ENCODE data around the gene SEMA6A. TPM values are rescaled to one million over a fixed set of nuclear protein-coding genes. Genes with fewer than 3 reads are reported as not detected.

The SEMA6A gene, protein sequence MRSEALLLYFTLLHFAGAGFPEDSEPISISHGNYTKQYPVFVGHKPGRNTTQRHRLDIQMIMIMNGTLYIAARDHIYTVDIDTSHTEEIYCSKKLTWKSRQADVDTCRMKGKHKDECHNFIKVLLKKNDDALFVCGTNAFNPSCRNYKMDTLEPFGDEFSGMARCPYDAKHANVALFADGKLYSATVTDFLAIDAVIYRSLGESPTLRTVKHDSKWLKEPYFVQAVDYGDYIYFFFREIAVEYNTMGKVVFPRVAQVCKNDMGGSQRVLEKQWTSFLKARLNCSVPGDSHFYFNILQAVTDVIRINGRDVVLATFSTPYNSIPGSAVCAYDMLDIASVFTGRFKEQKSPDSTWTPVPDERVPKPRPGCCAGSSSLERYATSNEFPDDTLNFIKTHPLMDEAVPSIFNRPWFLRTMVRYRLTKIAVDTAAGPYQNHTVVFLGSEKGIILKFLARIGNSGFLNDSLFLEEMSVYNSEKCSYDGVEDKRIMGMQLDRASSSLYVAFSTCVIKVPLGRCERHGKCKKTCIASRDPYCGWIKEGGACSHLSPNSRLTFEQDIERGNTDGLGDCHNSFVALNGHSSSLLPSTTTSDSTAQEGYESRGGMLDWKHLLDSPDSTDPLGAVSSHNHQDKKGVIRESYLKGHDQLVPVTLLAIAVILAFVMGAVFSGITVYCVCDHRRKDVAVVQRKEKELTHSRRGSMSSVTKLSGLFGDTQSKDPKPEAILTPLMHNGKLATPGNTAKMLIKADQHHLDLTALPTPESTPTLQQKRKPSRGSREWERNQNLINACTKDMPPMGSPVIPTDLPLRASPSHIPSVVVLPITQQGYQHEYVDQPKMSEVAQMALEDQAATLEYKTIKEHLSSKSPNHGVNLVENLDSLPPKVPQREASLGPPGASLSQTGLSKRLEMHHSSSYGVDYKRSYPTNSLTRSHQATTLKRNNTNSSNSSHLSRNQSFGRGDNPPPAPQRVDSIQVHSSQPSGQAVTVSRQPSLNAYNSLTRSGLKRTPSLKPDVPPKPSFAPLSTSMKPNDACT
- not detected for total RNA-seq

DNA sequence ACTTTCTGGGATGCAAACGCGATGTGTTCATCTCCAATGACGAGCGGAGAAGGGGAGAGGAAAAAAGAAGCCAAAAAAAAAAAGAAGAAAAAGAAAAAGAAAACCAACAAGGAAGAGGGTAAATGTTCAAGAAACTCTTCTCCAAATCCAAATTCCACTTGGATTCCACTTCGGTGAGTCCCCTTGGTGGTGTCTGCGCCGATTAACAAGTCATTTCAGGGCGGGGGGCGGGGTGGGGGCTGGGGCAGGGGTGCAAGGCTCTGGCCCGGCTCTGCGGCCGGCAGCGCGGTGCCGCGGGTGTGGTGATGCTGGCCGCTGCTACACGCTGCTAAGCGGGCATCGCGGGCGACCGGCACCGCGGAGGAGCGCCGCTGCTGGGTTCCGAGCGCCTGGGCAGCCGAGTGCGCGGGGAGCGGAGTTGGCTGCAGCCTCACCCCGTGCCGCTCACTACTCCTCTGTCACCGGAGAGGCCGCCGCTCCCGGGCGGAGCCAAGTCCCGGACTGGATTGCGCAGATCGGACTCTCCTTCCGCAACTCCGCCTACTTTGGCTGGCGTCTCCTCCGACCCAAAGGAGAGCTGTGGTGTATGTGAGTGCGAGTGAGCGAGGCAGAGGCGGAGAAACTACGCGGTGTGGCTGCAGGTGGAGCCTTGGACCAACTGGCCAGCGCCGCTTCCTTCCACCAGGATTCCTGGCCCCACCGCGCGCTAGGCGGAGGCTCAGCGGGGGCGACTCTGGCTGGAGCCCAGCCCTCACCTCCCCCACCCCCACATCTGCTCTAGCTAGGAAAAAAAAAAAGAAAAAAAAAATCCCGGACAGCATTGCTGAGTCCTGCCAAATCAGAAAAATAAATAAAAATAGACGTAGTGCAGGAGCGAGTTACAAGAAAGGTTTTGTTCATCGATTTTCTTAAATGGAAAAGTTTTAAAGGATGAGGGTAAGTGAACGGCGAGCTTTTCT is at the start of gene SEMA6A:
Gene SEMA6A (minus strand): TSS at position 457 of the 959 bp plus-strand sequence. CDS start 69,879 bp downstream, outside the sequence.
- H3K36me3 Mint-ChIP-seq: no peaks in the 10 kb centered on the region
- DNase-seq: peak; percentile 78
- H3K27me3 Mint-ChIP-seq: peaks cover 93% of the 10 kb centered on the region
- H3K4me1 Mint-ChIP-seq: peaks cover 26% of the 10 kb centered on the region
- H3K4me3 Mint-ChIP-seq: peak within 1 kb of the TSS; percentile 77
- H3K9me3 Mint-ChIP-seq: no peaks in the 10 kb centered on the region
- H3K27ac Mint-ChIP-seq: no peak within 1 kb of the TSS

DNA sequence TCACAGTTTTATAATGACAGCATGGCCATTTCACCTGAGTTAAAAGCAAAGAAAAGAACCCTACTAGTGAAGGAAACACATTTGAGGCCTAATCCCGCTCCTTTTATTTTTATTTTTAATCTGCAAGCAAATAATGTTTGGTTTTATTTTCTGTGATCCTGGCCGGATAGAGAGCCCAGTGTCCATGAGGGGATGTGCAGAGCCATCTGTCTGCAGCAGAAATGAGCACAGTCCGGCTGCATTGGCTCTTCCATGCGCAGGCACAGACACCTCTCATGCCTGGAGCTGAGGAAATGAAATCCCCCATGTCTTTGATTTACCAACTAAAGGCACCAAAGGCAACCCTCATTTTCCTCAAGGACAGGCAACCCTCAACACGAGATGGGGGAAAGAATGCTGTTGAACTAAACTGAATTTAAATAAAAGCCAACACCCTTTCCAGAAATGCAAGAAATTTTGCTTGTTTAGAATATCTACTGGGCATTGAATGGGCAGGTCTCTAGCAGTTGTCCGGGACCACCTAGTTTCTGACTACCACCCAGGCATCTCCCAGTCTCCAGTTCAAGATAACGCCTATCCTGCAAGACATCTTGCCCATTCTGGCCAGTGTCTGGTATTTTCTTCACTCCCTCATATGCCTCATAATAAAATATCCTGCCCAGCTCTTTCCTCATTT is 47.9 kb upstream of the SEMA6A start:
- peaks cover 8% of the 10 kb centered on the region for H3K27me3 Mint-ChIP-seq
- H3K4me3 Mint-ChIP-seq: no peak overlapping the region
- H3K36me3 Mint-ChIP-seq: no peaks in the 10 kb centered on the region
- no peaks in the 10 kb centered on the region for H3K9me3 Mint-ChIP-seq
- H3K27ac Mint-ChIP-seq: no peak overlapping the region
- no peaks in the 10 kb centered on the region for H3K4me1 Mint-ChIP-seq
- no peak for DNase-seq

DNA sequence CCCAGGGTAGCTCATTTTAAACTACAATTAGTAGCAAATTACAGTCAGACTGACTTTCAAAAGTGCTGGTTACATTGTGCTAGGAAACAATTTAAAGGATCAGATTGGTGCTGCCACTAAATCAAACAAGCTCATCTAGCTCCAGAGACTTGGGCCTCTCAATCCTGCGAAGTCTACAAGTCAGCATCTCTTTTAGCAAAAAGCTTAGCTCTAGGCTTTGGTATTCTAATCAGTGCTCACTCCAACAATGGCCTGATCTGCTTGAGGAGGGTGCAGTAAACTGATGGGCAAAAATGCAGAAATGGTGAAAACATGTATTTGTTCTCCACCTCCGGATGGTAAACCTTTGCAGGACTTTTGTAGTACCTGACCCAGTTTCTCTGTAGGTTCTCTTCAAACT is 47.0 kb upstream of the SEMA6A start:
- Mint-ChIP-seq H3K36me3 (no peaks in the 10 kb centered on the region), H3K9me3 (no peaks in the 10 kb centered on the region), H3K27me3 (peaks cover 8% of the 10 kb centered on the region), H3K27ac (no peak overlapping the region), H3K4me1 (no peaks in the 10 kb centered on the region), H3K4me3 (no peak overlapping the region)
- no peak for DNase-seq

DNA sequence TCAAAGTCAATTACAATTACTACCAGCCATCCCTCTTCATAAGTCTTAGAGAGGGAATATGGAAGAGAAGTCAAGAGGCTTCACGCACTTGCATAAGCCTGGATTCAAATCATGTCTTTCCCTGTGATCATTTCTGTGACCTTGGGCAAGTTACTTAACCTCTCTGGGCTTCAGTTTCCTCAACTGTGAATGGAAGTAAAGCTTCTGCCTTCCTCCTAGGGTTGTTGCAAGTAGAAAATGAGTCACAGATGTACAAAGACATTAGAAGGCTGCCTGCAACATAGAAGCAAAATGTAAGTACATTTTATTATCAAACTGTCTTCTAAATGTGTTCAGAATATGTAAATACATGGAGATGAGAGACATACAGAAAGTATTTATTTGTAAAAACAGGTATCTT is 42.3 kb upstream of the SEMA6A start:
- Mint-ChIP-seq H3K27me3 (peaks cover 5% of the 10 kb centered on the region), H3K27ac (no peak overlapping the region), H3K4me1 (no peaks in the 10 kb centered on the region), H3K9me3 (peaks cover 2% of the 10 kb centered on the region), H3K36me3 (no peaks in the 10 kb centered on the region), H3K4me3 (no peak overlapping the region)
- no peak for DNase-seq

DNA sequence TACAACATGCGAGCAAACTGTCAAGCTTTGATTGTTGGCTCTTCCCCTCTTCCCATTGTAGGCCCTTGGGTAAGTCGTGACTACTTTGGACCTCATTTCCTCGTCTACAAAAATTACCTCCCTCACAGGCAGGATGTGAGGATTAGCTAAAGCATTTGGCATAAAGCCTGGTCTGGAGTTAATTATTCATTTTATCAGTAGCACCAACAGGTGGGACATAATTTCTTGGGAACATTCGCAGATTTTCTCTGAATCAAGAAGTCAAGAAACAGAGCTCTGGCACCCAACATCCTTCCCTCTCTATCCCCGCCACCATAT is 39.9 kb upstream of the SEMA6A start:
- DNase-seq: no peak

DNA sequence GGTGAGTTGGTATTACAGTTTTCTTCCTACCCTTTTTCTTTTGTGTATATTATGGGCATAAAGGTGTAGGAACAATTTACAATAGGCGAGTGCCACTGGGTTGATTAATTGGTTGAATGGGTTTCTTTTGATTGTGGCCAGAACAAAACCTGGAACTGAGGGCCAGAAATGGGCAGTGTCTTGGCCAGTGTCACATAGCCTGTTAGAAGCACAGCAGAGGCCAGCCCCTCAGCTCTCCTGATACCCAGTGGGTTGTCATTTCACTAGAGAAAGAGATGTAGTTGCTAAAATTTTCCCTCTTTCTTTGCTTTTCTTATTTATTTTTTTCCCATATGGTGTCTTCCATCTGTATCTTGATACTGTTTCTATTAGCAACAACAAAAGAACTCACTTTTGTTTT is 38.8 kb upstream of the SEMA6A start:
- no peaks in the 10 kb centered on the region for H3K36me3 Mint-ChIP-seq
- peaks cover 2% of the 10 kb centered on the region for H3K9me3 Mint-ChIP-seq
- DNase-seq: no peak
- H3K4me1 Mint-ChIP-seq: no peaks in the 10 kb centered on the region
- H3K27ac Mint-ChIP-seq: no peak overlapping the region
- no peaks in the 10 kb centered on the region for H3K27me3 Mint-ChIP-seq
- no peak overlapping the region for H3K4me3 Mint-ChIP-seq

More for the DNA sequence above, 39.9 kb upstream of the SEMA6A start:
- Mint-ChIP-seq H3K9me3 (peaks cover 2% of the 10 kb centered on the region), H3K27me3 (peaks cover 5% of the 10 kb centered on the region), H3K4me3 (no peak overlapping the region), H3K4me1 (no peaks in the 10 kb centered on the region), H3K36me3 (no peaks in the 10 kb centered on the region), H3K27ac (no peak overlapping the region)

DNA sequence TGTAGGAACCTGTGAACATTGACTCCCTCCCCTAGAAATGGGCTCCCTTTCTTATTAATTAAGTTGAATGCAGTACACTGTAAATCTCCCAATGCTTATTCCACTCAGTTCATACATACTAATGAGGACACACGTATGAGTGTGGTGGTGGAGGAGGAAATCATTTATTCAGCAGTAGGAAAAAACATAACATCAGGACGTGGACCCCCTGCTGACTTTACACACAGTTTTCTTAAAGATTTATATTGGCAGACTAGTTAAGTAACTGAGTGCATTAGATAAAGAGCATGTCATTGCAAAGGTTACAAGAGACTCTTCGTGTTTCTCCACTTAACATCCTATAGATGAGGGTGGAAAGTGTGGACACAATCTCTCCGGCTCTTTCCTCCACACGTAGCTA is 37.8 kb upstream of the SEMA6A start:
- no peak overlapping the region for H3K27ac Mint-ChIP-seq
- no peaks in the 10 kb centered on the region for H3K4me1 Mint-ChIP-seq
- no peaks in the 10 kb centered on the region for H3K36me3 Mint-ChIP-seq
- H3K4me3 Mint-ChIP-seq: no peak overlapping the region
- peaks cover 2% of the 10 kb centered on the region for H3K9me3 Mint-ChIP-seq
- no peak for DNase-seq
- no peaks in the 10 kb centered on the region for H3K27me3 Mint-ChIP-seq

DNA sequence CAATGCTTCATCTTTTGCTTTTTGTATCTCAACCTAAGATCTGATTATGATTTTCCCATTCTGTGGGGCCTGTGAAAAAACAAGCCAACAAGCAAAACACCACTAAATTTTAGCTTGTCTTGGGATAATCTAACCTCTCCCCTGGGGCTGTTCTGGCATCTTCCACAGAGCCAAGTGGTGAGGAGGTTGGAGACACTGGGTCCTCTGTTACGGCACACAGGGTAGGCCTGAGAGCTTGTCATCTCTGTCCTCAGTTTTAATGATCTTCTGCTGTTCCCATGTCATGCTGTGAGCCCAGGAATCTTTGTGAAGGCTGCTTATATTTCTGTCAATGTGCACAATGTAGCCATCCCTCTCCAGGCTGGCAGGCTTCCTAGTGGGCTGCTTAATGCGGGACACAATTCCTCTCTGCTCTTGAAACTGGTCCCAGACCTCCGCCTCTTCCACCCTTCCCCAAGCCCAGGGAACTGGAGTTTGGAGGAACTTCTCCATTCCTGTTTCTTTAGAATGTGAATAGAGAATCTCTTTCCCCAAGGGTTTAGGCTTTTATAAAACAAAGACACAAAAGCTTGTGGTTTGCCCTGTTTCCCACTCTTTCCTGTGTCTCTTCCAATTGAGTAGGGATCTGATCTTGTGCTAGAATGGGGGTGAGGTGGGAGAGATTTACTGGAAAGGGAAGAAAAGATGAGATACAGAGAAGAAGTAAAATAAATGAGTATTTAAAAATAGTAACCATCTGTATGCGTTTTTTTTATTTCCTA is 30.9 kb upstream of the SEMA6A start:
- Mint-ChIP-seq H3K36me3 (no peaks in the 10 kb centered on the region), H3K27ac (no peak overlapping the region)
- DNase-seq: no peak

DNA sequence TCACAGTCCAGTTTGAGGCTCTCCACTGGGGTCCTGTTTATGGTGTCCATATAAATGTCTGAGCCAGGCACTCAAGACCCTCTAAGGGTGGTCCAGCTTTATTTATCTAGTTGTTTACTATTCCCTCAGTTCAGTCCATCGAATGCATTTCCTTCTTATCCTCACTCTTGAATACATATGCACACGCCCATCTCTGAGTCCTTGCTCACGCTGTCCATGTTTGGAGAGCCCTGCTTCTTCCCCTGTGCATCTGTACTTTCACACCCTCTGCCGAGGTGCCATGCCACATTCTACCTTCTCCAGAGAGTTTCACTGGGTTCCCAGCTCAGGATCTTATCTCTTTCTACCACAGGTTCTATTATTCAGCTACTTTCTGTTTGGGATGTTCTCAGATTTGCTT is 30.2 kb upstream of the SEMA6A start:
- Mint-ChIP-seq H3K36me3 (no peaks in the 10 kb centered on the region), H3K4me1 (no peaks in the 10 kb centered on the region), H3K9me3 (no peaks in the 10 kb centered on the region), H3K27ac (no peak overlapping the region), H3K27me3 (peaks cover 4% of the 10 kb centered on the region), H3K4me3 (no peak overlapping the region)
- DNase-seq: no peak

More for the DNA sequence above, 30.9 kb upstream of the SEMA6A start:
- no peaks in the 10 kb centered on the region for H3K9me3 Mint-ChIP-seq
- no peak overlapping the region for H3K4me3 Mint-ChIP-seq
- no peaks in the 10 kb centered on the region for H3K4me1 Mint-ChIP-seq
- peaks cover 4% of the 10 kb centered on the region for H3K27me3 Mint-ChIP-seq

DNA sequence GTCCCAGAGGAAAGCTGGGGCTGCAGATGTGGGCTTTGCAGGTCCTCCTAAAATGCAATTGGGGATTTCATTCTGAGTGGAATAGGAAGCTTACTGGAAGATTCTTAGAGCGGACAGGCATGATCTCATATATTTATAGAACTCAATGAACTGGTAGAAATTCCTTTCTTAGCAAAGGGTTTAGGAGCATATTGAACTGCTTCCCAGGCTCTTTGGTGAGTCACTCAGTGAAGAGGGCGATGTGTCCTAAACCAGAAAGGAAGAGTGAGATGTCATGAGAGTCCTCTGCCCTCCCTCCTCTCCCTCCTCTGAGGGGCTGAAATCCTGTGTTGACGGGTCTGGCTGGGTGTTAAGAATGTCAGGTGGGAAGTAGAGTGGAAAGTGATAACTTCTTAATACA is 26.3 kb upstream of the SEMA6A start:
- Mint-ChIP-seq H3K4me3 (no peak overlapping the region), H3K27ac (no peak overlapping the region), H3K9me3 (no peaks in the 10 kb centered on the region), H3K4me1 (no peaks in the 10 kb centered on the region), H3K36me3 (no peaks in the 10 kb centered on the region), H3K27me3 (peaks cover 8% of the 10 kb centered on the region)
- DNase-seq: no peak

DNA sequence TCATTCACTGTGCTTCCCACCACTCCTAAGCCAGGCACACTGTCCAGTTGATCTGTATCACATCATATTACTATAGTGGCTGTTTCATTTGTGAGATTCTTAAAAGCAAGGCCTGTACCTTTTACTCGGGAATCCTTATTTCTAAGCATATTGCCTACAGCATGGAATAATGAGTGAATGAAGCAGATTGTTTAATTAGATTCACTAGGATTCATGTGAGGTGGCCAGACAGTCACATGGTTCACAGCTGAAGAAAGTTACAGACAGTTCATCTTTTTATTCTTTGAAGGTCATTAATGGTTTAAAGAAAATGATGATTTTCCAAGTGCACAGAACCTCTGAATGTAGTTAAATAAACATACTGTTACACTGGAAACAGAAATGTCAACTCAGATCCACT is 24.3 kb upstream of the SEMA6A start:
- Mint-ChIP-seq H3K27me3 (peaks cover 8% of the 10 kb centered on the region), H3K27ac (no peak overlapping the region), H3K4me1 (no peaks in the 10 kb centered on the region), H3K4me3 (no peak overlapping the region), H3K36me3 (no peaks in the 10 kb centered on the region), H3K9me3 (no peaks in the 10 kb centered on the region)
- DNase-seq: no peak

DNA sequence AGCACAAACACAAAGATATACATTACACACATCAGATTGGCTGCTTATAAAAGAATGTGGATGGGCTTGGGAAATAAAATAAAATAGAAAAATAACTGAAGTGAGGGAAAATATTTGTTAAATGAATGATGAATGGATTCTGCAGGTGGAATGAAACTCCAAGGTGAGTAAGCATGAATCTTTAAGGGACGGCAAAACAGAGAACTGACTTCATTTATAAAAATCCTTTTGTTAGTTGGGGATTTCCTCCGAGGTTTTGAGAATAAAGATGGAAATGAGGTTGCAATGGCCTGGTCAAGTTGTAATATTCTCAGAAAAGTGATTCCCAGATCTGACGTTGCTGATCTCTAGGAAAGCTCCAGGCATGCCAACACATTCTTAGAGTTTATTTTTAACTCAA is 20.9 kb upstream of the SEMA6A start:
- Mint-ChIP-seq H3K4me1 (no peaks in the 10 kb centered on the region), H3K4me3 (no peak overlapping the region), H3K9me3 (peaks cover 3% of the 10 kb centered on the region), H3K27me3 (peaks cover 4% of the 10 kb centered on the region), H3K27ac (no peak overlapping the region), H3K36me3 (no peaks in the 10 kb centered on the region)
- no peak for DNase-seq

DNA sequence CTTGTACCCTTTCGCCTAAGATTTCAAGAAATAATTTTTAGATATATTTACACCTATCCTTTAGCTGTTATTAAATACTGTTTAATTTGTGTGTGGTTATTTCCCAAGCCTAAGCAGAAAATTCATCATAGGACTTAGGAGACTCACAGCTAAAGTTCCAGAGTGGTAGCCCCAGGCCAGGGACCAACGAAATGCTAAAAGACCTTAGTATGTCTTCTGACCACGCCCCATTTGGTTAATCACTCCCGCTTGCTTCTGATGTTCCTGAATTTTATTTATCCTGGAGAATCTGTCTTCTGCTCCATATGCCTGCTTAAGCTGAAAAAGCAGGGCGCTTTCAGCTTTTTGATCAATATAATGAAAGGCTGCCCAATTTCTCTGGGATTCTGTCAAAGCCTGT is 18.7 kb upstream of the SEMA6A start:
- H3K27me3 Mint-ChIP-seq: no peaks in the 10 kb centered on the region
- no peak for DNase-seq
- H3K9me3 Mint-ChIP-seq: peaks cover 3% of the 10 kb centered on the region
- H3K4me3 Mint-ChIP-seq: no peak overlapping the region
- no peak overlapping the region for H3K27ac Mint-ChIP-seq
- H3K36me3 Mint-ChIP-seq: no peaks in the 10 kb centered on the region
- no peaks in the 10 kb centered on the region for H3K4me1 Mint-ChIP-seq
